GM23338 (cell line): ENCODE measurements around the gene CRTC1. TPM values are rescaled to one million over a fixed set of nuclear protein-coding genes. Genes with fewer than 3 reads are reported as not detected.

Source experiments
- ATAC-seq: fragments of 200-7000 bp; cut with Tn5 transposase; 3 replicates; pipeline ENCODE4 v1.9.1; 2020
- DNase-seq: peaks from one replicate; pipeline ENCODE4 v3.0.0-alpha.2; 2015; ENCODE audit warnings: low spot score
- H2AFZ ChIP-seq: fragments of 200-600 bp; sonication (generic); 2 replicates; pipeline ENCODE4 v1.8.0; 2016; ENCODE audit warnings: antibody characterized with exemption, mild to moderate bottlenecking, moderate library complexity
- H3F3A ChIP-seq: fragments of 200-600 bp; sonication (generic); replicated peaks from 2 replicates; pipeline ENCODE4 v1.8.0; 2017; ENCODE audit warnings: antibody characterized with exemption, mixed run types, low read depth
- H3K27ac ChIP-seq: fragments of 200-600 bp; sonication (generic); 2 replicates; pipeline ENCODE4 v1.6.1; 2016; ENCODE audit warnings: low read depth
- H3K27me3 ChIP-seq: fragments of 200-600 bp; sonication (generic); 2 replicates; pipeline ENCODE4 v1.8.0; 2016; ENCODE audit warnings: mild to moderate bottlenecking, mixed run types, moderate library complexity; ENCODE audit not compliant: insufficient read depth
- H3K36me3 ChIP-seq: fragments of 200-600 bp; sonication (generic); 2 replicates; pipeline ENCODE4 v1.8.0; 2016; ENCODE audit warnings: mild to moderate bottlenecking; ENCODE audit not compliant: insufficient read depth
- H3K4me1 ChIP-seq: fragments of 200-600 bp; sonication (generic); 2 replicates; pipeline ENCODE4 v1.8.0; 2016; ENCODE audit warnings: mild to moderate bottlenecking, moderate library complexity; ENCODE audit not compliant: insufficient read depth
- H3K4me2 ChIP-seq: fragments of 200-600 bp; sonication (generic); 2 replicates; pipeline ENCODE4 v1.7.1; 2017; ENCODE audit warnings: mixed run types
- H3K4me3 ChIP-seq: fragments of 200-600 bp; sonication (generic); 2 replicates; pipeline ENCODE4 v1.6.1; 2016; ENCODE audit warnings: mixed run types
- H3K79me2 ChIP-seq: fragments of 200-600 bp; sonication (generic); replicated peaks from 2 replicates; pipeline ENCODE4 v1.8.0; 2017; ENCODE audit warnings: mild to moderate bottlenecking; ENCODE audit not compliant: insufficient read depth
- H3K9me2 ChIP-seq: fragments of 200-600 bp; sonication (generic); 2 replicates; pipeline ENCODE4 v1.8.0; 2017; ENCODE audit not compliant: insufficient read depth
- H4K20me1 ChIP-seq: fragments of 200-600 bp; sonication (generic); replicated peaks from 2 replicates; pipeline ENCODE4 v1.8.0; 2017; ENCODE audit warnings: mild to moderate bottlenecking; ENCODE audit not compliant: insufficient read depth
- H3K27ac Mint-ChIP-seq: 2 replicates; pipeline ENCODE4 v1.8.0; 2020; ENCODE audit warnings: inconsistent platforms, mild to moderate bottlenecking, moderate library complexity, mixed read lengths
- H3K27me3 Mint-ChIP-seq: 3 replicates; pipeline ENCODE4 v1.8.0; 2022; ENCODE audit warnings: low read depth, mild to moderate bottlenecking, moderate library complexity, mixed read lengths, inconsistent platforms; ENCODE audit not compliant: insufficient read depth, poor library complexity
- H3K36me3 Mint-ChIP-seq: 3 replicates; pipeline ENCODE4 v1.8.0; 2021; ENCODE audit warnings: low read depth, mild to moderate bottlenecking, inconsistent platforms, moderate library complexity, mixed read lengths
- H3K4me1 Mint-ChIP-seq: 3 replicates; pipeline ENCODE4 v1.8.0; 2020; ENCODE audit warnings: mild to moderate bottlenecking, inconsistent platforms, mixed read lengths
- H3K4me3 Mint-ChIP-seq: 3 replicates; pipeline ENCODE4 v1.8.0; 2021; ENCODE audit warnings: moderate library complexity, mild to moderate bottlenecking, inconsistent platforms, mixed read lengths
- H3K9me3 Mint-ChIP-seq: 3 replicates; pipeline ENCODE4 v1.8.0; 2020; ENCODE audit warnings: moderate library complexity, mild to moderate bottlenecking, inconsistent platforms, mixed read lengths
- CREB1 ChIP-seq: fragments of 250-450 bp; sonication (Bioruptor Pico); IDR thresholded peaks from 2 replicates; pipeline ENCODE4 v1.5.0; 2020; ENCODE audit warnings: low read depth, mild to moderate bottlenecking, moderate library complexity
- EZH2 ChIP-seq: fragments of 200-600 bp; sonication (generic); IDR thresholded peaks from one replicate; pipeline ENCODE4 v1.8.0; 2017; ENCODE audit warnings: antibody characterized with exemption, mild to moderate bottlenecking, low read depth; ENCODE audit not compliant: unreplicated experiment
- EZH2phosphoT487 ChIP-seq: fragments of 200-600 bp; sonication (generic); IDR thresholded peaks from one replicate; pipeline ENCODE4 v1.8.1; 2018; ENCODE audit warnings: antibody characterized with exemption; ENCODE audit not compliant: unreplicated experiment
- JUNB ChIP-seq: IDR thresholded peaks from one replicate; pipeline ENCODE4 v1.6.1; 2016; ENCODE audit warnings: antibody characterized with exemption; ENCODE audit not compliant: unreplicated experiment
- NANOG ChIP-seq: IDR thresholded peaks from 2 replicates; pipeline ENCODE4 v1.6.1; 2016; ENCODE audit warnings: antibody characterized with exemption, borderline replicate concordance
- STAT1 ChIP-seq: IDR thresholded peaks from one replicate; pipeline ENCODE4 v1.6.1; 2016; ENCODE audit warnings: antibody characterized with exemption; ENCODE audit not compliant: unreplicated experiment
- ZNF114 ChIP-seq: fragments of 250-450 bp; sonication (Bioruptor Pico); IDR thresholded peaks from 2 replicates; pipeline ENCODE4 v1.5.0; 2020; ENCODE audit warnings: mild to moderate bottlenecking, moderate library complexity
- ZNF331 ChIP-seq: fragments of 250-450 bp; sonication (Bioruptor Pico); IDR thresholded peaks from 2 replicates; pipeline ENCODE4 v1.5.0; 2020; ENCODE audit warnings: low read depth, mild to moderate bottlenecking, moderate library complexity
- polyA plus RNA-seq: library from polyadenylated mRNA; unstranded; fragments of >200 nt; fragmentation: Nextera tagmentation; extraction: Ambion mirVana; gene quantifications from 2 replicates; pipeline ENCODE4 v1.2.1, GENCODE V29; 2016
- total RNA-seq: library from RNA; depleted of rRNA; stranded (reverse); fragments of >200 nt; shearing (Covaris generic); gene quantifications from 2 replicates; pipeline ENCODE4 v1.2.3, GENCODE V29; 2014
- TF ChIP-seq, protein P1 (sequence below): fragments of 250-450 bp; sonication (Bioruptor Pico); IDR thresholded peaks from 2 replicates; pipeline ENCODE4 v1.5.0; 2020; ENCODE audit warnings: mild to moderate bottlenecking, moderate library complexity
- TF ChIP-seq, protein P2 (sequence below): IDR thresholded peaks from 2 replicates; pipeline ENCODE4 v1.6.1; 2016; ENCODE audit warnings: antibody characterized with exemption
- TF ChIP-seq, protein P3 (sequence below): IDR thresholded peaks from one replicate; pipeline ENCODE4 v1.6.1; 2018; ENCODE audit warnings: antibody characterized with exemption; ENCODE audit not compliant: unreplicated experiment
- TF ChIP-seq, protein P4 (sequence below), 2 experiments: fragments of 200-600 bp in 1 of 2; sonication (generic) in 1 of 2; conservative IDR thresholded peaks; 2 replicates each; pipeline versions ENCODE4 v1.5.1 to v1.6.1; 2016 to 2017; ENCODE audit warnings: antibody characterized with exemption in 2 of 2, low read depth in 2 of 2, mild to moderate bottlenecking in 2 of 2, moderate library complexity in 1 of 2

The CRTC1 gene
- total and polyA plus RNA-seq, 2 experiments from 2014 or later = 5.4 to 8.4 TPM

DNA sequence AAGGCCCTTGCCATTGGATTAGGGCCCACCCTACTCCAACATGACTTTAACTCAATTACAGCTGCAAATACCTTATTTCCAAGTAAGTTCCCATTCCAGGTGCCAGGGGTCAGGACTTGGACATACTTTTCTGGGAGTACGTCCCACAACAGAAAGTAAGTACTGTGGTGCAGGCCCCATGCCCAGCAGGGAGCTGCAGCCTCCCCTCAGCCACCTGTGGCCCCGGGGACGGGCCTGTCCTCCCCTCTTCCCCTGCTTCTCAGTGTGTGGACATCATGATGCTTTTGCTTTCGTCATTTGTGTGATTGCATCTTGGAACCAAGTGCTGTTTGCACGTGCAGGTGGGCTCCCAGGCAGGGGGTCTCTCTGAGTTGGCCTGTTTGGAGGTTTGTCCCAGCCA, 31.9 kb downstream of the CRTC1 start:
- Histone ChIP-seq H3K9me2 (no peaks in the 10 kb centered on the region), H3F3A (no peaks in the 10 kb centered on the region), H3K4me3 (no peak overlapping the region), H3K27me3 (no peaks in the 10 kb centered on the region), H3K36me3 (no peaks in the 10 kb centered on the region), H2AFZ (no peak overlapping the region), H3K4me1 (no peaks in the 10 kb centered on the region), H3K79me2 (0 out of 2 replicates have a peak, but pooled peaks cover 4% of the 10 kb centered on the region), H3K4me2 (no peak overlapping the region), H4K20me1 (peaks cover 4% of the 10 kb centered on the region; the same call in 1 of the 2 replicates), H3K27ac (no peak overlapping the region)
- peaks cover 7% of the 10 kb centered on the region for H3K4me1 Mint-ChIP-seq
- H3K27ac Mint-ChIP-seq = no peak overlapping the region
- H3K36me3 Mint-ChIP-seq = no peaks in the 10 kb centered on the region
- H3K27me3 Mint-ChIP-seq = peaks cover 18% of the 10 kb centered on the region
- TF ChIP-seq STAT1 = no peak
- TF ChIP-seq ZNF331 = no peak
- TF ChIP-seq CREB1 = no peak
- no peak for TF ChIP-seq NANOG
- TF ChIP-seq ZNF114 (CRISPR knock-in tag) = no peak
- no peak for TF ChIP-seq EZH2
- no peak for TF ChIP-seq EZH2phosphoT487
- TF ChIP-seq, protein P1, sequence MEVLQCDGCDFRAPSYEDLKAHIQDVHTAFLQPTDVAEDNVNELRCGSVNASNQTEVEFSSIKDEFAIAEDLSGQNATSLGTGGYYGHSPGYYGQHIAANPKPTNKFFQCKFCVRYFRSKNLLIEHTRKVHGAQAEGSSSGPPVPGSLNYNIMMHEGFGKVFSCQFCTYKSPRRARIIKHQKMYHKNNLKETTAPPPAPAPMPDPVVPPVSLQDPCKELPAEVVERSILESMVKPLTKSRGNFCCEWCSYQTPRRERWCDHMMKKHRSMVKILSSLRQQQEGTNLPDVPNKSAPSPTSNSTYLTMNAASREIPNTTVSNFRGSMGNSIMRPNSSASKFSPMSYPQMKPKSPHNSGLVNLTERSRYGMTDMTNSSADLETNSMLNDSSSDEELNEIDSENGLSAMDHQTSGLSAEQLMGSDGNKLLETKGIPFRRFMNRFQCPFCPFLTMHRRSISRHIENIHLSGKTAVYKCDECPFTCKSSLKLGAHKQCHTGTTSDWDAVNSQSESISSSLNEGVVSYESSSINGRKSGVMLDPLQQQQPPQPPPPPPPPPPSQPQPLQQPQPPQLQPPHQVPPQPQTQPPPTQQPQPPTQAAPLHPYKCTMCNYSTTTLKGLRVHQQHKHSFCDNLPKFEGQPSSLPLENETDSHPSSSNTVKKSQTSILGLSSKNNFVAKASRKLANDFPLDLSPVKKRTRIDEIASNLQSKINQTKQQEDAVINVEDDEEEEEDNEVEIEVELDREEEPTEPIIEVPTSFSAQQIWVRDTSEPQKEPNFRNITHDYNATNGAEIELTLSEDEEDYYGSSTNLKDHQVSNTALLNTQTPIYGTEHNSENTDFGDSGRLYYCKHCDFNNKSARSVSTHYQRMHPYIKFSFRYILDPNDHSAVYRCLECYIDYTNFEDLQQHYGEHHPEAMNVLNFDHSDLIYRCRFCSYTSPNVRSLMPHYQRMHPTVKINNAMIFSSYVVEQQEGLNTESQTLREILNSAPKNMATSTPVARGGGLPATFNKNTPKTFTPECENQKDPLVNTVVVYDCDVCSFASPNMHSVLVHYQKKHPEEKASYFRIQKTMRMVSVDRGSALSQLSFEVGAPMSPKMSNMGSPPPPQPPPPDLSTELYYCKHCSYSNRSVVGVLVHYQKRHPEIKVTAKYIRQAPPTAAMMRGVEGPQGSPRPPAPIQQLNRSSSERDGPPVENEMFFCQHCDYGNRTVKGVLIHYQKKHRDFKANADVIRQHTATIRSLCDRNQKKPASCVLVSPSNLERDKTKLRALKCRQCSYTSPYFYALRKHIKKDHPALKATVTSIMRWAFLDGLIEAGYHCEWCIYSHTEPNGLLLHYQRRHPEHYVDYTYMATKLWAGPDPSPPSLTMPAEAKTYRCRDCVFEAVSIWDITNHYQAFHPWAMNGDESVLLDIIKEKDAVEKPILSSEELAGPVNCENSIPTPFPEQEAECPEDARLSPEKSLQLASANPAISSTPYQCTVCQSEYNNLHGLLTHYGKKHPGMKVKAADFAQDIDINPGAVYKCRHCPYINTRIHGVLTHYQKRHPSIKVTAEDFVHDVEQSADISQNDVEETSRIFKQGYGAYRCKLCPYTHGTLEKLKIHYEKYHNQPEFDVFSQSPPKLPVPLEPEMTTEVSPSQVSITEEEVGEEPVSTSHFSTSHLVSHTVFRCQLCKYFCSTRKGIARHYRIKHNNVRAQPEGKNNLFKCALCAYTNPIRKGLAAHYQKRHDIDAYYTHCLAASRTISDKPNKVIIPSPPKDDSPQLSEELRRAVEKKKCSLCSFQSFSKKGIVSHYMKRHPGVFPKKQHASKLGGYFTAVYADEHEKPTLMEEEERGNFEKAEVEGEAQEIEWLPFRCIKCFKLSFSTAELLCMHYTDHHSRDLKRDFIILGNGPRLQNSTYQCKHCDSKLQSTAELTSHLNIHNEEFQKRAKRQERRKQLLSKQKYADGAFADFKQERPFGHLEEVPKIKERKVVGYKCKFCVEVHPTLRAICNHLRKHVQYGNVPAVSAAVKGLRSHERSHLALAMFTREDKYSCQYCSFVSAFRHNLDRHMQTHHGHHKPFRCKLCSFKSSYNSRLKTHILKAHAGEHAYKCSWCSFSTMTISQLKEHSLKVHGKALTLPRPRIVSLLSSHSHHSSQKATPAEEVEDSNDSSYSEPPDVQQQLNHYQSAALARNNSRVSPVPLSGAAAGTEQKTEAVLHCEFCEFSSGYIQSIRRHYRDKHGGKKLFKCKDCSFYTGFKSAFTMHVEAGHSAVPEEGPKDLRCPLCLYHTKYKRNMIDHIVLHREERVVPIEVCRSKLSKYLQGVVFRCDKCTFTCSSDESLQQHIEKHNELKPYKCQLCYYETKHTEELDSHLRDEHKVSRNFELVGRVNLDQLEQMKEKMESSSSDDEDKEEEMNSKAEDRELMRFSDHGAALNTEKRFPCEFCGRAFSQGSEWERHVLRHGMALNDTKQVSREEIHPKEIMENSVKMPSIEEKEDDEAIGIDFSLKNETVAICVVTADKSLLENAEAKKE = no peak
- TF ChIP-seq, protein P2, sequence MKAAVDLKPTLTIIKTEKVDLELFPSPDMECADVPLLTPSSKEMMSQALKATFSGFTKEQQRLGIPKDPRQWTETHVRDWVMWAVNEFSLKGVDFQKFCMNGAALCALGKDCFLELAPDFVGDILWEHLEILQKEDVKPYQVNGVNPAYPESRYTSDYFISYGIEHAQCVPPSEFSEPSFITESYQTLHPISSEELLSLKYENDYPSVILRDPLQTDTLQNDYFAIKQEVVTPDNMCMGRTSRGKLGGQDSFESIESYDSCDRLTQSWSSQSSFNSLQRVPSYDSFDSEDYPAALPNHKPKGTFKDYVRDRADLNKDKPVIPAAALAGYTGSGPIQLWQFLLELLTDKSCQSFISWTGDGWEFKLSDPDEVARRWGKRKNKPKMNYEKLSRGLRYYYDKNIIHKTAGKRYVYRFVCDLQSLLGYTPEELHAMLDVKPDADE = no peak
- TF ChIP-seq, protein P3, sequence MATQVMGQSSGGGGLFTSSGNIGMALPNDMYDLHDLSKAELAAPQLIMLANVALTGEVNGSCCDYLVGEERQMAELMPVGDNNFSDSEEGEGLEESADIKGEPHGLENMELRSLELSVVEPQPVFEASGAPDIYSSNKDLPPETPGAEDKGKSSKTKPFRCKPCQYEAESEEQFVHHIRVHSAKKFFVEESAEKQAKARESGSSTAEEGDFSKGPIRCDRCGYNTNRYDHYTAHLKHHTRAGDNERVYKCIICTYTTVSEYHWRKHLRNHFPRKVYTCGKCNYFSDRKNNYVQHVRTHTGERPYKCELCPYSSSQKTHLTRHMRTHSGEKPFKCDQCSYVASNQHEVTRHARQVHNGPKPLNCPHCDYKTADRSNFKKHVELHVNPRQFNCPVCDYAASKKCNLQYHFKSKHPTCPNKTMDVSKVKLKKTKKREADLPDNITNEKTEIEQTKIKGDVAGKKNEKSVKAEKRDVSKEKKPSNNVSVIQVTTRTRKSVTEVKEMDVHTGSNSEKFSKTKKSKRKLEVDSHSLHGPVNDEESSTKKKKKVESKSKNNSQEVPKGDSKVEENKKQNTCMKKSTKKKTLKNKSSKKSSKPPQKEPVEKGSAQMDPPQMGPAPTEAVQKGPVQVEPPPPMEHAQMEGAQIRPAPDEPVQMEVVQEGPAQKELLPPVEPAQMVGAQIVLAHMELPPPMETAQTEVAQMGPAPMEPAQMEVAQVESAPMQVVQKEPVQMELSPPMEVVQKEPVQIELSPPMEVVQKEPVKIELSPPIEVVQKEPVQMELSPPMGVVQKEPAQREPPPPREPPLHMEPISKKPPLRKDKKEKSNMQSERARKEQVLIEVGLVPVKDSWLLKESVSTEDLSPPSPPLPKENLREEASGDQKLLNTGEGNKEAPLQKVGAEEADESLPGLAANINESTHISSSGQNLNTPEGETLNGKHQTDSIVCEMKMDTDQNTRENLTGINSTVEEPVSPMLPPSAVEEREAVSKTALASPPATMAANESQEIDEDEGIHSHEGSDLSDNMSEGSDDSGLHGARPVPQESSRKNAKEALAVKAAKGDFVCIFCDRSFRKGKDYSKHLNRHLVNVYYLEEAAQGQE = no peak
- no peak for TF ChIP-seq JUNB
- TF ChIP-seq, protein P4, sequence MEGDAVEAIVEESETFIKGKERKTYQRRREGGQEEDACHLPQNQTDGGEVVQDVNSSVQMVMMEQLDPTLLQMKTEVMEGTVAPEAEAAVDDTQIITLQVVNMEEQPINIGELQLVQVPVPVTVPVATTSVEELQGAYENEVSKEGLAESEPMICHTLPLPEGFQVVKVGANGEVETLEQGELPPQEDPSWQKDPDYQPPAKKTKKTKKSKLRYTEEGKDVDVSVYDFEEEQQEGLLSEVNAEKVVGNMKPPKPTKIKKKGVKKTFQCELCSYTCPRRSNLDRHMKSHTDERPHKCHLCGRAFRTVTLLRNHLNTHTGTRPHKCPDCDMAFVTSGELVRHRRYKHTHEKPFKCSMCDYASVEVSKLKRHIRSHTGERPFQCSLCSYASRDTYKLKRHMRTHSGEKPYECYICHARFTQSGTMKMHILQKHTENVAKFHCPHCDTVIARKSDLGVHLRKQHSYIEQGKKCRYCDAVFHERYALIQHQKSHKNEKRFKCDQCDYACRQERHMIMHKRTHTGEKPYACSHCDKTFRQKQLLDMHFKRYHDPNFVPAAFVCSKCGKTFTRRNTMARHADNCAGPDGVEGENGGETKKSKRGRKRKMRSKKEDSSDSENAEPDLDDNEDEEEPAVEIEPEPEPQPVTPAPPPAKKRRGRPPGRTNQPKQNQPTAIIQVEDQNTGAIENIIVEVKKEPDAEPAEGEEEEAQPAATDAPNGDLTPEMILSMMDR (conservative IDR thresholded peaks at IDR 0.05; ENCODE audit: low read depth in 2 of 2) = no peak
- DNase-seq (no peak), ATAC-seq (no peak)
- H3K4me3 Mint-ChIP-seq = no peak overlapping the region
- no peaks in the 10 kb centered on the region for H3K9me3 Mint-ChIP-seq
